Esophagus muscularis mucosa (tissue), 4 donors: ENCODE measurements around the gene JADE2. TPM values are rescaled to one million over a fixed set of nuclear protein-coding genes. Genes with fewer than 3 reads are reported as not detected.

Experiments used
- DNase-seq: peaks from one replicate; pipeline ENCODE4 v3.0.0-alpha.2; 2017; ENCODE audit errors: extremely low spot score
- H3K27ac ChIP-seq, 4 donors: fragments of 200-600 bp; sonication (generic); replicated peaks in 1 of 4; 1 replicate in 3 of 4; 2 replicates in 1 of 4; pipeline ENCODE4 v1.5.1; 2016 to 2019; ENCODE audit warnings: mild to moderate bottlenecking in 1 of 4
- H3K27me3 ChIP-seq, 4 donors: fragments of 200-600 bp; sonication (generic); one replicate each; pipeline versions ENCODE4 v1.5.1 to v1.6.0; 2016 to 2019
- H3K36me3 ChIP-seq, 4 donors: fragments of 200-600 bp; sonication (generic); one replicate each; pipeline ENCODE4 v1.5.1; 2016 to 2019
- H3K4me1 ChIP-seq, 4 donors: fragments of 200-600 bp; sonication (generic); one replicate each; pipeline ENCODE4 v1.5.1; 2016 to 2019
- H3K4me3 ChIP-seq, 4 donors: fragments of 200-600 bp; sonication (generic); 1 replicate in 2 of 4; 2 replicates in 2 of 4; pipeline ENCODE4 v1.5.1; 2016 to 2019; ENCODE audit warnings: mild to moderate bottlenecking in 4 of 4, moderate library complexity in 1 of 4
- H3K9me3 ChIP-seq, 4 donors: fragments of 200-600 bp; sonication (generic); 1 replicate in 3 of 4; 2 replicates in 1 of 4; pipeline ENCODE4 v1.5.1; 2016 to 2019
- EP300 ChIP-seq: sonication (generic); formaldehyde crosslinking; IDR thresholded peaks from one replicate; pipeline ENCODE4 v1.6.1; 2017; ENCODE audit warnings: antibody characterized with exemption
- POLR2A ChIP-seq: fragments of 450-650 bp; IDR thresholded peaks from one replicate; pipeline ENCODE4 v1.6.1; 2017; ENCODE audit warnings: antibody characterized with exemption, moderate library complexity, mild to moderate bottlenecking, low read depth
- POLR2AphosphoS5 ChIP-seq, 2 donors: sonication (generic); formaldehyde crosslinking; IDR thresholded peaks; one replicate each; pipeline ENCODE4 v1.6.1; 2017; ENCODE audit warnings: antibody characterized with exemption in 2 of 2
- WGBS: methylation state at CpG from one replicate; pipeline ENCODE4 v1.1.5; 2018; 5-methylcytosine and 5-hydroxymethylcytosine counted together
- intact Hi-C: fragments of 100-400 bp; cut with DNase I; formaldehyde crosslinking; loops from one replicate; pipeline ENCODE4 v1.15.1; 2023
- total RNA-seq, 4 donors: library from RNA; depleted of rRNA; stranded (reverse); fragments of >200 nt; gene quantifications; one replicate each; pipeline versions ENCODE4 v1.1.0 to v1.2.1, GENCODE V29; 2016
- TF ChIP-seq, protein P1 (sequence below), 3 experiments: fragments of 200-600 bp in 2 of 3; fragments of 450-650 bp in 1 of 3; sonication (generic) in 2 of 3; IDR thresholded peaks; one replicate each; pipeline ENCODE4 v1.5.1; 2017 to 2019; ENCODE audit warnings: antibody characterized with exemption in 3 of 3, mild to moderate bottlenecking in 2 of 3, moderate library complexity in 1 of 3

The JADE2 gene
- total RNA-seq, 4 donors from 2014 or later, result 55.5 to 95.5 (median 77.1) TPM

DNA sequence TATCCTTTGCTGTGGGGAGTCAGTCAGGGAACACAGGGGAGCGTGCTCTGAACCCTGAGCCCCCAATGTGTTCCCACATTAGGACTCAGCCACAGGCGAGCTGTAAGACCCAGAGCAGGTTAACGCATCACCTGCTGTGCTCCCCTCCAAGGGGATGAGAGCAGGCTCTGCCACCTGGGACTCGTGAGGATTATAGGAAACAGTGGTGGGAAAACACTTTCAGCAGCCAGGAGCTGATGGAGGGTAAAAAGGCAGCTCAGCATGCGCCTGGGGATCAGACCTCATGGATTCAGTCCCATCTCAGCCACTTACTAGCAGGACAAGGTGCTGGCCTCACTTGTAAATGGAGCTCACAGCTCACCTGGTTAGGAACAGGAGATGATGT, 9.2 kb downstream of the JADE2 start:
- H3K4me3 ChIP-seq, result no peak overlapping the region
- no peaks in the 10 kb centered on the region for H3K27me3 ChIP-seq
- TF ChIP-seq EP300 (no peak), POLR2AphosphoS5 (IDR thresholded peaks at IDR 0.05) (no peak), POLR2A (no peak)
- peaks cover 42 to 51% (median 44%) of the 10 kb centered on the region in 4 donors for H3K36me3 ChIP-seq
- no peaks in the 10 kb centered on the region for H3K9me3 ChIP-seq
- intact Hi-C loops, result no loop called here
- 100% methylated on average over 3 of the region's 5 CpGs for WGBS
- DNase-seq, result no peak
- H3K4me1 ChIP-seq, result peaks cover 47 to 75% (median 65%) of the 10 kb centered on the region in 4 donors
- peak overlapping the region in 1 of 4 donors; percentile 8 for H3K27ac ChIP-seq

DNA sequence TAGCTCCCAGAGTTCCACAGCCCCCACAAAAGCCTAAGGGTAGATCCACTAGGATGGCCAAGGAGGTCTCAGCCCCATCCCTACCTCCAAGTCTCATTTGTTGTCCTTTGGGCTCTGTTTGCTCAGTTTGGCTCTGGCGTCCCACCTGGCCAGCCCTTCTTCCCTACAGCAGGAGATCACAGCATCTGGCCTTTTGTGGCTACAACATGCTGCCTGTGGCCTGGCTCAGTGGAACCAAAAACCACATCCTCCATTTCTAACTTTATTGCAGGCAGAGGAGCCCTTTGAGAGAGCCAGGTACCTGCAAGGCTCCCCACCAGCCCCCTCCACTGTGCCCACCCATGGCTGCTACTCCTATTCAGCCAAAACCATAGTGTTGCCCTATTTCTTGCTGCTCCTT, 11.4 kb downstream of the JADE2 start:
- 54% methylated on average over 1 of the region's 1 CpG for WGBS
- intact Hi-C loops, result no loop called here
- peak overlapping the region in 1 of 4 donors; percentile 13 for H3K27ac ChIP-seq
- no peak for TF ChIP-seq EP300
- no peak for TF ChIP-seq POLR2A
- TF ChIP-seq POLR2AphosphoS5 (IDR thresholded peaks at IDR 0.05), result no peak
- TF ChIP-seq, protein P1, sequence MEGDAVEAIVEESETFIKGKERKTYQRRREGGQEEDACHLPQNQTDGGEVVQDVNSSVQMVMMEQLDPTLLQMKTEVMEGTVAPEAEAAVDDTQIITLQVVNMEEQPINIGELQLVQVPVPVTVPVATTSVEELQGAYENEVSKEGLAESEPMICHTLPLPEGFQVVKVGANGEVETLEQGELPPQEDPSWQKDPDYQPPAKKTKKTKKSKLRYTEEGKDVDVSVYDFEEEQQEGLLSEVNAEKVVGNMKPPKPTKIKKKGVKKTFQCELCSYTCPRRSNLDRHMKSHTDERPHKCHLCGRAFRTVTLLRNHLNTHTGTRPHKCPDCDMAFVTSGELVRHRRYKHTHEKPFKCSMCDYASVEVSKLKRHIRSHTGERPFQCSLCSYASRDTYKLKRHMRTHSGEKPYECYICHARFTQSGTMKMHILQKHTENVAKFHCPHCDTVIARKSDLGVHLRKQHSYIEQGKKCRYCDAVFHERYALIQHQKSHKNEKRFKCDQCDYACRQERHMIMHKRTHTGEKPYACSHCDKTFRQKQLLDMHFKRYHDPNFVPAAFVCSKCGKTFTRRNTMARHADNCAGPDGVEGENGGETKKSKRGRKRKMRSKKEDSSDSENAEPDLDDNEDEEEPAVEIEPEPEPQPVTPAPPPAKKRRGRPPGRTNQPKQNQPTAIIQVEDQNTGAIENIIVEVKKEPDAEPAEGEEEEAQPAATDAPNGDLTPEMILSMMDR (IDR thresholded peaks at IDR 0.05), result no peak
- no peak overlapping the region for H3K4me3 ChIP-seq
- H3K9me3 ChIP-seq, result no peaks in the 10 kb centered on the region
- no peaks in the 10 kb centered on the region for H3K27me3 ChIP-seq
- H3K36me3 ChIP-seq, result peaks cover 63 to 70% (median 65%) of the 10 kb centered on the region in 4 donors
- peaks cover 29 to 67% (median 48%) of the 10 kb centered on the region in 4 donors for H3K4me1 ChIP-seq
- DNase-seq, result no peak

DNA sequence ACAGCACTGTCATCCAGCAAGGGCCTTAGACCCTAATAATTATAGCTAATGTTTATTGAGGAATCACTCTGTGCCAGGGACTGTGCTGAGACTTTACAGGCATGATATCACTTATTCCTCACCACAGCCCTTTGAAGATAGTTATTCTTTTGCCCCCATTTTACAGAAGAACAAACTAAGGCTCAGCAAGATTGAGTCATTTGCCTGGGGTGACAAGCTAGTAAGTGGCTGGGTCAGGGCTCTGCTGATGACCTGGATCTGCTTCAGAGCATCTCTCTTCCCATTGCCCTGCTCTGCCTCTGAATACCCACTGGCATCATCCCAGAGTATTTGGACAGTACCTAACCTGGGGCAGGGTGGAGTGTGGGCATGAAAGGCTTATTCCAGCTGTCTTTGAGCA, 11.8 kb downstream of the JADE2 start:
- H3K36me3 ChIP-seq, result peaks cover 65 to 70% (median 69%) of the 10 kb centered on the region in 4 donors
- H3K27ac ChIP-seq, result no peak overlapping the region
- TF ChIP-seq POLR2AphosphoS5 (IDR thresholded peaks at IDR 0.05) (no peak), POLR2A (no peak), EP300 (no peak)
- TF ChIP-seq, protein P1 (IDR thresholded peaks at IDR 0.05), result no peak
- H3K4me3 ChIP-seq, result no peak overlapping the region
- intact Hi-C loops, result no loop called here
- no peaks in the 10 kb centered on the region for H3K27me3 ChIP-seq
- peaks cover 26 to 65% (median 46%) of the 10 kb centered on the region in 4 donors for H3K4me1 ChIP-seq
- DNase-seq, result no peak
- H3K9me3 ChIP-seq, result no peaks in the 10 kb centered on the region

DNA sequence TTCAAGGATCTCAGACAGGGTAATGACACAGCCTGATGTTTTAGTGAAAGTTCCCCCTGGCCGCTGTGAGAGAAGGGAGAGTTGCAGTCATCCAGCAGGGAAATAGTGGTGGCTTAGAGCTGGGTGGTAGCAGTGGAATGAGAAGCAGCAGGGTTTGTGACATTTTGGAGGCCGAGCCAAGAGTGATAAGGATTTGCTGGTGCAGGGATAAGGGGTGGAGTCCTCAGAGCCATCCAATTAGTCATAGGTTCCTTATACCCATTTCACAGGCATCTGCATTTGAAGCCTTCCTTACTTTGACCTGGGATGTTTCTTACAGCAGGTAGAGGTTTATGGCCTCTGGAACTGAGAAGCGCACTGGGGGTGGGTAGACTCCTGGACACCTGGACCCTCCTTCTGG, 12.8 kb downstream of the JADE2 start:
- TF ChIP-seq POLR2AphosphoS5 (IDR thresholded peaks at IDR 0.05) (no peak), POLR2A (no peak), EP300 (no peak)
- TF ChIP-seq, protein P1 (IDR thresholded peaks at IDR 0.05), result no peak
- Histone ChIP-seq H3K36me3 (peaks cover 65 to 80% (median 74%) of the 10 kb centered on the region in 4 donors), H3K4me3 (no peak overlapping the region), H3K9me3 (no peaks in the 10 kb centered on the region), H3K27me3 (no peaks in the 10 kb centered on the region), H3K27ac (no peak overlapping the region), H3K4me1 (peaks cover 20 to 57% (median 39%) of the 10 kb centered on the region in 4 donors)
- intact Hi-C loops, result no loop called here
- no peak for DNase-seq
- WGBS, result 88% methylated on average over 3 of the region's 3 CpGs

DNA sequence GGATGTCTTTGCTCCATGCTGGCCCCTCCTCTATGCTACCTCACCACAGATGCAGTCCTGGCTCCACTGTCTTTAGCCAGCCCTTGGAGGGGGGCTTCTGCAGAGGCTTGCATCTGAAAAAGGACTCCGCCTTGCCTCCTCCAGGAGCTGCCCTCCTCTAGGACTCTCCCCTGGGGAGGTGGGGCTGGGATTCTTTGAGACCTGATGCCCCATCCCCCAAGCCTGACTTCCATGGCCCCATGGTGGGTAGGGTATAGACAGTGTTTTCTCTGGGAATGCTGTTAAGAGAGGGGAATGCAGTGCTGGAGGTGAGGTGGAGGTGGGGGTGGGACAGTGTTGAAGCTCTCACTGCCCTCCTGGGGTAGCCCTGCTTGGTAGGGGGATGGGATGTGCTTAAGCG, 14.3 kb downstream of the JADE2 start:
- 93% methylated on average over 2 of the region's 2 CpGs for WGBS
- intact Hi-C loops, result no loop called here
- TF ChIP-seq POLR2AphosphoS5 (IDR thresholded peaks at IDR 0.05) (no peak), EP300 (no peak), POLR2A (no peak)
- TF ChIP-seq, protein P1 (IDR thresholded peaks at IDR 0.05), result no peak
- no peak overlapping the region for H3K4me3 ChIP-seq
- H3K9me3 ChIP-seq, result no peaks in the 10 kb centered on the region
- no peaks in the 10 kb centered on the region for H3K27me3 ChIP-seq
- peaks cover 63 to 95% (median 77%) of the 10 kb centered on the region in 4 donors for H3K36me3 ChIP-seq
- DNase-seq, result no peak
- H3K4me1 ChIP-seq, result peaks cover 18 to 57% (median 38%) of the 10 kb centered on the region in 4 donors
- no peak overlapping the region for H3K27ac ChIP-seq
